Neuronal stem cell (in vitro differentiated cells): ENCODE measurements around the gene SAPCD1.

ENCODE experiments used
- DNase-seq: peaks from one replicate; pipeline ENCODE4 v3.0.0-alpha.2; 2013; ENCODE audit warnings: low spot score
- H2AFZ ChIP-seq: one replicate; pipeline ENCODE4 v1.6.1; 2013; ENCODE audit warnings: mild to moderate bottlenecking, low read length, inconsistent platforms
- H2AK5ac ChIP-seq: 2 replicates; pipeline ENCODE4 v1.6.1; 2013; ENCODE audit warnings: low read depth, mild to moderate bottlenecking, inconsistent platforms, low read length, moderate library complexity, mixed read lengths
- H2BK120ac ChIP-seq: 2 replicates; pipeline ENCODE4 v1.6.1; 2013; ENCODE audit warnings: low read depth, mild to moderate bottlenecking, inconsistent platforms, low read length, moderate library complexity, mixed read lengths
- H2BK12ac ChIP-seq: one replicate; pipeline ENCODE4 v1.6.1; 2013; ENCODE audit warnings: low read length, inconsistent platforms
- H2BK15ac ChIP-seq: 2 replicates; pipeline ENCODE4 v1.6.1; 2013; ENCODE audit warnings: mild to moderate bottlenecking, low read length, inconsistent platforms, mixed read lengths
- H2BK5ac ChIP-seq: one replicate; pipeline ENCODE4 v1.6.1; 2013; ENCODE audit warnings: inconsistent platforms, mild to moderate bottlenecking, low read length, moderate library complexity
- H3K14ac ChIP-seq: one replicate; pipeline ENCODE4 v1.6.1; 2013; ENCODE audit warnings: low read length, inconsistent platforms
- H3K18ac ChIP-seq: 2 replicates; pipeline ENCODE4 v1.6.1; 2013; ENCODE audit warnings: low read length, inconsistent platforms
- H3K23ac ChIP-seq: 2 replicates; pipeline ENCODE4 v1.6.1; 2013; ENCODE audit warnings: low read depth, mild to moderate bottlenecking, mixed read lengths, low read length, inconsistent platforms; ENCODE audit not compliant: poor library complexity
- H3K27ac ChIP-seq: replicated peaks from 3 replicates; pipeline ENCODE4 v1.5.1; 2013; ENCODE audit warnings: low read length, inconsistent platforms
- H3K27me3 ChIP-seq, 3 experiments: 2 replicates each; pipeline ENCODE4 v1.6.1; 2013; ENCODE audit warnings: low read length in 3 of 3, mild to moderate bottlenecking in 2 of 3, inconsistent platforms in 1 of 3, low read depth in 1 of 3, mixed read lengths in 1 of 3, moderate library complexity in 1 of 3; ENCODE audit not compliant: control insufficient read depth in 3 of 3, insufficient read depth in 3 of 3
- H3K36me3 ChIP-seq, 2 donors: replicated peaks in 1 of 2; 2 replicates each; pipeline ENCODE4 v1.6.1; 2013; ENCODE audit warnings: low read length in 2 of 2; ENCODE audit not compliant: control insufficient read depth in 2 of 2, insufficient read depth in 2 of 2
- H3K4ac ChIP-seq: 2 replicates; pipeline ENCODE4 v1.6.1; 2013; ENCODE audit warnings: inconsistent platforms, mild to moderate bottlenecking, low read length, moderate library complexity
- H3K4me1 ChIP-seq, 2 donors: 1 replicate in 1 of 2; 2 replicates in 1 of 2; pipeline ENCODE4 v1.6.1; 2013; ENCODE audit warnings: low read length in 2 of 2, low read depth in 1 of 2; ENCODE audit not compliant: control insufficient read depth in 2 of 2, insufficient read depth in 1 of 2
- H3K4me2 ChIP-seq: one replicate; pipeline ENCODE4 v1.6.1; 2013; ENCODE audit warnings: mild to moderate bottlenecking, low read length, inconsistent platforms; ENCODE audit not compliant: insufficient read depth, poor library complexity, severe bottlenecking
- H3K4me3 ChIP-seq, 2 donors: 2 replicates each; pipeline ENCODE4 v1.5.1; 2013; ENCODE audit warnings: low read length in 2 of 2, mild to moderate bottlenecking in 2 of 2, inconsistent platforms in 1 of 2, moderate library complexity in 1 of 2
- H3K79me1 ChIP-seq: one replicate; pipeline ENCODE4 v1.6.1; 2013; ENCODE audit warnings: low read depth, mild to moderate bottlenecking, inconsistent platforms, low read length, moderate library complexity
- H3K9ac ChIP-seq: one replicate; pipeline ENCODE4 v1.6.1; 2013; ENCODE audit warnings: mild to moderate bottlenecking, low read depth, low read length, inconsistent platforms; ENCODE audit not compliant: poor library complexity
- H3K9me3 ChIP-seq, 2 donors: replicated peaks in 1 of 2; 2 replicates each; pipeline versions ENCODE3 to v1.6.1; 2013; ENCODE audit warnings: low read length in 2 of 2, mild to moderate bottlenecking in 2 of 2, inconsistent platforms in 1 of 2, low read depth in 1 of 2, mixed read lengths in 1 of 2, moderate library complexity in 1 of 2; ENCODE audit not compliant: control insufficient read depth in 2 of 2, insufficient read depth in 1 of 2
- H4K8ac ChIP-seq: one replicate; pipeline ENCODE4 v1.6.1; 2013; ENCODE audit warnings: low read depth, mild to moderate bottlenecking, inconsistent platforms, low read length, moderate library complexity
- H4K91ac ChIP-seq: one replicate; pipeline ENCODE4 v1.6.1; 2013; ENCODE audit warnings: low read length, low read depth, mild to moderate bottlenecking, inconsistent platforms; ENCODE audit not compliant: poor library complexity
- WGBS, 2 donors: extraction: QIAGEN DNeasy Blood & Tissue Kit; methylation state at CpG; one replicate each; pipeline ENCODE4 v1.1.7; 2013; ENCODE audit warnings: missing lambda C conversion rate in 2 of 2, mixed read lengths in 1 of 2; ENCODE audit not compliant: insufficient read length in 2 of 2, insufficient replicate concordance in 1 of 2; ENCODE audit errors: extremely low coverage in 2 of 2; 5-methylcytosine and 5-hydroxymethylcytosine counted together

The SAPCD1 gene

GRCh38 chr6:31771992-31772358, 9.5 kb downstream of the SAPCD1 start:
- Histone ChIP-seq H3K18ac (no peak overlapping the region), H3K14ac (no peak overlapping the region), H3K9me3 (peaks cover 0 to 1% of the 10 kb centered on the region in 2 donors), H3K9ac (no peak overlapping the region), H4K8ac (no peak overlapping the region), H3K27ac (no peak overlapping the region), H2BK15ac (no peak overlapping the region), H2BK5ac (no peak overlapping the region), H3K4me1 (peaks cover 3 to 7% of the 10 kb centered on the region in 2 donors), H3K23ac (no peak overlapping the region), H3K36me3 (no peaks in the 10 kb centered on the region), H3K4ac (no peak overlapping the region), H2AK5ac (no peak overlapping the region), H2BK120ac (no peak overlapping the region), H4K91ac (no peak overlapping the region), H3K79me1 (no peaks in the 10 kb centered on the region), H3K4me2 (no peak overlapping the region), H2AFZ (no peak overlapping the region), H3K4me3 (no peak overlapping the region), H2BK12ac (no peak overlapping the region), H3K27me3 (no peaks in the 10 kb centered on the region)
- no CpG with 5 or more reads among the region's 4 CpGs for WGBS, 2 donors
- DNase-seq = no peak

GRCh38 chr6:31775184-31775583, 12.7 kb downstream of the SAPCD1 start:
- Histone ChIP-seq H4K8ac (no peak overlapping the region), H2BK5ac (no peak overlapping the region), H3K27ac (no peak overlapping the region), H3K9me3 (no peaks in the 10 kb centered on the region), H3K4me1 (peaks cover 4 to 8% of the 10 kb centered on the region in 2 donors), H3K27me3 (no peaks in the 10 kb centered on the region), H3K4me3 (no peak overlapping the region), H2AK5ac (no peak overlapping the region), H2AFZ (no peak overlapping the region), H3K14ac (no peak overlapping the region), H3K18ac (peak overlapping the region; percentile 60), H3K4me2 (no peak overlapping the region), H3K23ac (no peak overlapping the region), H2BK15ac (no peak overlapping the region), H2BK12ac (no peak overlapping the region), H3K9ac (no peak overlapping the region), H3K4ac (no peak overlapping the region), H3K79me1 (no peaks in the 10 kb centered on the region), H2BK120ac (no peak overlapping the region), H4K91ac (no peak overlapping the region), H3K36me3 (peaks cover 16 to 28% of the 10 kb centered on the region in 2 donors)
- DNase-seq = no peak
- WGBS, 2 donors = no CpG with 5 or more reads among the region's 4 CpGs

GRCh38 chr6:31775633-31776484, 13.4 kb downstream of the SAPCD1 start:
- Histone ChIP-seq H2BK12ac (no peak overlapping the region), H2BK120ac (no peak overlapping the region), H2BK5ac (no peak overlapping the region), H2AFZ (no peak overlapping the region), H3K9me3 (no peaks in the 10 kb centered on the region), H3K4me2 (no peak overlapping the region), H3K9ac (peak overlapping the region; percentile 72), H4K91ac (no peak overlapping the region), H3K27ac (no peak overlapping the region), H4K8ac (no peak overlapping the region), H2BK15ac (peak overlapping the region; percentile 86), H3K27me3 (no peaks in the 10 kb centered on the region), H3K18ac (no peak overlapping the region), H3K36me3 (peaks cover 23 to 35% of the 10 kb centered on the region in 2 donors), H3K4me3 (no peak overlapping the region), H3K23ac (peak overlapping the region; percentile 93), H2AK5ac (peak overlapping the region; percentile 71), H3K4me1 (peaks cover 4 to 8% of the 10 kb centered on the region in 2 donors), H3K79me1 (no peaks in the 10 kb centered on the region), H3K4ac (no peak overlapping the region), H3K14ac (peak overlapping the region; percentile 47)
- DNase-seq = no peak
- no CpG with 5 or more reads among the region's 32 CpGs for WGBS, 2 donors

- WGBS, 2 donors = no CpG with 5 or more reads among the region's 14 CpGs
- DNase-seq = no peak
- Histone ChIP-seq H3K4me3 (no peak overlapping the region), H2BK5ac (peak overlapping the region; percentile 53), H3K14ac (peak overlapping the region; percentile 47), H3K27ac (no peak overlapping the region), H2AK5ac (peak overlapping the region; percentile 81), H4K8ac (no peak overlapping the region), H3K23ac (peak overlapping the region; percentile 93), H3K18ac (peak overlapping the region; percentile 80), H2BK15ac (peak overlapping the region; percentile 86), H3K9me3 (no peaks in the 10 kb centered on the region), H3K9ac (peak overlapping the region; percentile 21), H3K4me2 (peak overlapping the region; percentile 11), H4K91ac (no peak overlapping the region), H2BK120ac (no peak overlapping the region), H3K4ac (no peak overlapping the region), H3K27me3 (no peaks in the 10 kb centered on the region), H2BK12ac (no peak overlapping the region), H2AFZ (no peak overlapping the region), H3K79me1 (no peaks in the 10 kb centered on the region), H3K36me3 (peaks cover 28 to 41% of the 10 kb centered on the region in 2 donors), H3K4me1 (peaks cover 4 to 8% of the 10 kb centered on the region in 2 donors)
These were observed 14.1 kb downstream of the SAPCD1 start for GRCh38 chr6:31776485-31776988.
